Liver (tissue), 3 donors: ENCODE results near the gene RFC3.

Source experiments
- EGR1 ChIP-seq, 2 donors: IDR thresholded peaks; 2 replicates each; pipeline ENCODE4 v1.6.1; 2016 to 2018; ENCODE audit warnings: antibody characterized with exemption in 2 of 2, low read depth in 2 of 2
- HNF4A ChIP-seq, 2 donors: conservative IDR thresholded peaks; 2 replicates each; pipeline ENCODE4 v1.6.1; 2016; ENCODE audit warnings: antibody characterized with exemption in 2 of 2, mild to moderate bottlenecking in 2 of 2
- JUND ChIP-seq, 2 donors: IDR thresholded peaks; 2 replicates each; pipeline ENCODE4 v1.6.1; 2016; ENCODE audit warnings: antibody characterized with exemption in 2 of 2
- NR2F2 ChIP-seq: IDR thresholded peaks from 2 replicates; pipeline ENCODE4 v1.6.1; 2016; ENCODE audit warnings: antibody characterized with exemption
- RAD21 ChIP-seq, 2 donors: IDR thresholded peaks; 2 replicates each; pipeline ENCODE4 v1.6.1; 2016; ENCODE audit warnings: antibody characterized with exemption in 2 of 2, mild to moderate bottlenecking in 2 of 2
- TAF1 ChIP-seq: conservative IDR thresholded peaks from 2 replicates; pipeline ENCODE4 v1.6.1; 2016; ENCODE audit warnings: antibody characterized with exemption, mild to moderate bottlenecking
- YY1 ChIP-seq: IDR thresholded peaks from 2 replicates; pipeline ENCODE4 v1.6.1; 2016; ENCODE audit warnings: antibody characterized with exemption, mild to moderate bottlenecking
- TF ChIP-seq, protein P1 (sequence below): fragments of 150-350 bp; IDR thresholded peaks from 2 replicates; pipeline ENCODE4 v1.5.1; 2017; ENCODE audit warnings: improper control_type of control experiment, low read depth, low read length; ENCODE audit not compliant: missing input control
- TF ChIP-seq, protein P2 (sequence below): IDR thresholded peaks from 2 replicates; pipeline ENCODE4 v1.6.1; 2016; ENCODE audit warnings: antibody characterized with exemption, mild to moderate bottlenecking
- donor health status: healthy.
- donor health status: healthy.

DNA sequence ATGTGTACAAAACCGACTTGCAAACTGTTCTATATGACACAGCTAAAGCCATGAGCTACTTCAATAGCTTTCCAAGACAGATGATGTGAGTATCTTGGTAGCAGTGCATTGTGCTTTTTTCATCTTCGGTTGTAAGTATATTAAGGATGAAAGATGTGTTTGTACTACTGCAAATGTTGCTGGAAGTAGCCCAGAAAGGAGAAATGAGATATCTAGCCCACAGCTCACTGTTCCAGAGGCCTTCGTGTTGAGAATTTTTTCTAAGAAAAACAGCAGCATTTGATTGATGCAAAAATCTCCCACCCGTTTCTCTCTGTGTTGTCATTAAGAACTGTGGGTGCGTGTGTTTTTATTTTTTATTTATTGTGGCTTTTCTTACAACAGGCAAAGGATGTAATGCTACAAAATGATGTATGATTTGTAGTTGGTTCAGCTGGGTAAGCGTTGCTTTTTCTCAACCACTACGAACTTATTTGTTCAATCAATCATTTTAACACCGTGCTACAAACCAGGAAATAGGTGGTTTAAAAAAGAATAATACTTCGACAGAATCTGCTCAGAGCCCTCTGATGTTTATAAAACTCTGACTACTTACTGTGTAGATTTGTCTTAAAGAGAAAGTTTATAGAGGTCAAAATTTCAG lies 41.6 kb upstream of the RFC3 start:
- TF ChIP-seq, protein P1, sequence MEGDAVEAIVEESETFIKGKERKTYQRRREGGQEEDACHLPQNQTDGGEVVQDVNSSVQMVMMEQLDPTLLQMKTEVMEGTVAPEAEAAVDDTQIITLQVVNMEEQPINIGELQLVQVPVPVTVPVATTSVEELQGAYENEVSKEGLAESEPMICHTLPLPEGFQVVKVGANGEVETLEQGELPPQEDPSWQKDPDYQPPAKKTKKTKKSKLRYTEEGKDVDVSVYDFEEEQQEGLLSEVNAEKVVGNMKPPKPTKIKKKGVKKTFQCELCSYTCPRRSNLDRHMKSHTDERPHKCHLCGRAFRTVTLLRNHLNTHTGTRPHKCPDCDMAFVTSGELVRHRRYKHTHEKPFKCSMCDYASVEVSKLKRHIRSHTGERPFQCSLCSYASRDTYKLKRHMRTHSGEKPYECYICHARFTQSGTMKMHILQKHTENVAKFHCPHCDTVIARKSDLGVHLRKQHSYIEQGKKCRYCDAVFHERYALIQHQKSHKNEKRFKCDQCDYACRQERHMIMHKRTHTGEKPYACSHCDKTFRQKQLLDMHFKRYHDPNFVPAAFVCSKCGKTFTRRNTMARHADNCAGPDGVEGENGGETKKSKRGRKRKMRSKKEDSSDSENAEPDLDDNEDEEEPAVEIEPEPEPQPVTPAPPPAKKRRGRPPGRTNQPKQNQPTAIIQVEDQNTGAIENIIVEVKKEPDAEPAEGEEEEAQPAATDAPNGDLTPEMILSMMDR: no peak
- no peak for TF ChIP-seq RAD21 (IDR thresholded peaks at IDR 0.05)
- no peak for TF ChIP-seq NR2F2
- no peak for TF ChIP-seq JUND (IDR thresholded peaks at IDR 0.05)
- TF ChIP-seq YY1: no peak
- TF ChIP-seq TAF1: no peak
- TF ChIP-seq, protein P2, sequence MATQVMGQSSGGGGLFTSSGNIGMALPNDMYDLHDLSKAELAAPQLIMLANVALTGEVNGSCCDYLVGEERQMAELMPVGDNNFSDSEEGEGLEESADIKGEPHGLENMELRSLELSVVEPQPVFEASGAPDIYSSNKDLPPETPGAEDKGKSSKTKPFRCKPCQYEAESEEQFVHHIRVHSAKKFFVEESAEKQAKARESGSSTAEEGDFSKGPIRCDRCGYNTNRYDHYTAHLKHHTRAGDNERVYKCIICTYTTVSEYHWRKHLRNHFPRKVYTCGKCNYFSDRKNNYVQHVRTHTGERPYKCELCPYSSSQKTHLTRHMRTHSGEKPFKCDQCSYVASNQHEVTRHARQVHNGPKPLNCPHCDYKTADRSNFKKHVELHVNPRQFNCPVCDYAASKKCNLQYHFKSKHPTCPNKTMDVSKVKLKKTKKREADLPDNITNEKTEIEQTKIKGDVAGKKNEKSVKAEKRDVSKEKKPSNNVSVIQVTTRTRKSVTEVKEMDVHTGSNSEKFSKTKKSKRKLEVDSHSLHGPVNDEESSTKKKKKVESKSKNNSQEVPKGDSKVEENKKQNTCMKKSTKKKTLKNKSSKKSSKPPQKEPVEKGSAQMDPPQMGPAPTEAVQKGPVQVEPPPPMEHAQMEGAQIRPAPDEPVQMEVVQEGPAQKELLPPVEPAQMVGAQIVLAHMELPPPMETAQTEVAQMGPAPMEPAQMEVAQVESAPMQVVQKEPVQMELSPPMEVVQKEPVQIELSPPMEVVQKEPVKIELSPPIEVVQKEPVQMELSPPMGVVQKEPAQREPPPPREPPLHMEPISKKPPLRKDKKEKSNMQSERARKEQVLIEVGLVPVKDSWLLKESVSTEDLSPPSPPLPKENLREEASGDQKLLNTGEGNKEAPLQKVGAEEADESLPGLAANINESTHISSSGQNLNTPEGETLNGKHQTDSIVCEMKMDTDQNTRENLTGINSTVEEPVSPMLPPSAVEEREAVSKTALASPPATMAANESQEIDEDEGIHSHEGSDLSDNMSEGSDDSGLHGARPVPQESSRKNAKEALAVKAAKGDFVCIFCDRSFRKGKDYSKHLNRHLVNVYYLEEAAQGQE: no peak
- no peak for TF ChIP-seq HNF4A (conservative IDR thresholded peaks at IDR 0.05)
- TF ChIP-seq EGR1 (IDR thresholded peaks at IDR 0.05; ENCODE audit: low read depth in 2 of 2): no peak
